T1000 (cell line): ENCODE measurements around the gene CARD11.
"Not testable (repeated sequence)": the region's sequence is repeated elsewhere in the genome, so short reads cannot be mapped to it uniquely, and the experiment has no call there.

Experiments
- DNase-seq: peaks from one replicate; lab custom pipeline; 2025; ENCODE audit warnings: mixed read lengths; lab: John Stamatoyannopoulos, UW

Gene CARD11

GRCh38 chr7:2962865-2963264 lies 80.8 kb downstream of the CARD11 start:
- no peak for DNase-seq

GRCh38 chr7:2959828-2960599 lies 83.7 kb downstream of the CARD11 start:
- DNase-seq: no peak

GRCh38 chr7:2959103-2959680 lies 84.5 kb downstream of the CARD11 start:
- DNase-seq: no peak

DNA sequence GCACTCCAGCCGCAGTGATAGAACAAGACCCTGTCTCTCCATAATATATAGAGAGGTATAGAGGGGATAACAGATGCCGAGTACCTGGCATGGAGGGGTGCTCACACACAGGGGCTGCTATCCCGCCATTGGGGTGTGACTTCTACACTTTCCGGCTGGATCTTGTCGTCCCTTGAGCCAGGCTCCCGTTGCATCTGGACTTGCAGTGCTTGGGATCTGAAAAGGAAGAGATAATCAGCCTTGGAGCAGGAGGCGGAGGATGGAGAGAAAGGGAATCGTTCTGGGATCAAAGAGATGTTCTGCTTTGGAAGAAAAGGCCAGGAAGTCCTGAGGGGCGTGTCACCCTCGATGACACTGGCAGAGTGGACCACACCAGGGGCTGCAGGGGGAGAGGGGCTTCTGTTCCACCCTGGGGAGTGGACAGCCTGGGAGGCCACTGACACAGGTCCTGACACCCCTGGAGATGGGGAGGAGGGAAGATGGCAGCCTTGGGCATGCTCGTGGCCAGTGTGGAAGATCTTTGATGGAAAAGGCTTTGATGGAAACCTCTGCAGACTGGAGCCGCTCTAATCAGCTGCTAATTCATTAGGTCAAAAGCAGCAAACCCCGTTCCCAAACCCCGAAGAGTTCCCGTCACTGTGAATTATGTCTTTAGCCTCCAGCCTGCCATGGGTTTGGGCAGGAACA lies 85.1 kb downstream of the CARD11 start:
- DNase-seq: no peak

DNA sequence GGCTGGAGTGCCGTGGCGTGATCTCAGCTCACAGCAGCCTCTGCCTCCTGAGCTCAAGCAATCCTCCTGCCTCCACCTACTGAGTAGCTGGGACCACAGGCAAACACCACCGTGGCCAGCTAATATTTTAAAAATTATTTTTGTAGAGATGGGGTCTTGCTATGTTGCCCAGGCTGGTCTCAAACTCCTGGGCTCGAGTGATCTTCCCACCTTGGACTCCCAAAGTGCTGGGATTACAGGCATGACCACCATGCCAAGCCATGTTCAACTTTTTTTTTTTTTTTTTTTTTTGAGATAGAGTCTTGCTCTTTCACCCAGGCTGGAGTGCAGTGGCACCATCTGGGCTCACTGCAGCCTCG lies 86.3 kb downstream of the CARD11 start:
- not testable (repeated sequence) for DNase-seq

DNA sequence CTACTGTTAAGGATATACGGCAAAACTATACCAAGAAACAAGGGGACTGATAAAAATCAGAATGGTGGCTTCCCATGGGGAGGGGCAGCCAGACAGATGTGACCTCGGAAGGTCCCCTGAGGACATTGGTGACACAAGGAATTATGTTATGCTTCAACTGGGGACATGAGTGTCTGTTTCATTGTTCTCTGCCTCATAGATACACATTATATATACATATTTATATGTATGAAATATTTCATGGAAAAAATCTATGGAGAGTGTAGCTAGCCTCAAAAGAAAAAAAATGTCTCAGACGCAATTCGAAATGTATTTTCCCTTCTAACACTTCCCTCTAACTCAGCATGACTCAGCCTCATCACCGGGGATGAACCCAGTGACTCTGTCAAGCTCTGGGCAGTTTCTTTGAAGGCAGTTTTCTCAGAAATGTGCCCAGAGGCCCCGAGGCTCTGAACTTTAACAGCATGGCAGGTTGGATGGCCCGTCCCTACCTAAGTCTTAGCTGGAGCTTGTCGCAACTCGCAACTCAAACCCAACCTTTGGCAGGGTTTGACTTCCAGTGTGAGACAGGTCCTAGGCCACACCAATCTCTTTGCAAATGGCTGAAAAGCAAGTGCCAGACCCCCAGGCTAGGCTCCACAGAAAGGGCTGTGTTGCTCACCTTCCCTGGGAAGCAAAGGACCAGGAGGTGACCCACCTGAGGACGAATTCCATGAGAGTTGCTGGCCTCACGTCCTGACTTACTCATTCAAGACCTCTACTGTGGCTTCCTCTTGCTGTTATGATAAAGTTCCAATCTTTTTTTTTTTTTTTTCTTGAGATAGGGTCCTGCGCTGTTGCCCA lies 86.9 kb downstream of the CARD11 start:
- no peak for DNase-seq

DNA sequence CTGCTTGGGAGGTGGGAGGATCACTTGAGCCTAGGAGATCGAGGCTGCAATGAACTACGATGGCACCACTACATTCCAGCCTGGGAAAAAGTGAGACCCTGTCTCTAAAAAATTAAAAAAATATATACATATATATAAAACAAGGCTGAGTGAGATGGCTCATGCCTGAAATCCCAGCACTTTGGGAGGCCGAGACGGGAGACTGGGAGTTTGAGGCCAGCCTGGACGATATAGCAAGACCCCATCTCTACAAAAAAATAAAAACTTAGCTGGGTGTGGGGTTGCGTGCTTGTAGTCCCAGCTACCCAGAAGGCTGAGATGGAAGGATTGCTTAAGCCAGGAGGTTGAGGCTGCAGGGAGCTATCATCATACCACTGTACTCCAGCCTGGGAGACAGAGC lies 87.6 kb downstream of the CARD11 start:
- DNase-seq: no peak

GRCh38 chr7:2955269-2955668 lies 88.4 kb downstream of the CARD11 start:
- no peak for DNase-seq

DNA sequence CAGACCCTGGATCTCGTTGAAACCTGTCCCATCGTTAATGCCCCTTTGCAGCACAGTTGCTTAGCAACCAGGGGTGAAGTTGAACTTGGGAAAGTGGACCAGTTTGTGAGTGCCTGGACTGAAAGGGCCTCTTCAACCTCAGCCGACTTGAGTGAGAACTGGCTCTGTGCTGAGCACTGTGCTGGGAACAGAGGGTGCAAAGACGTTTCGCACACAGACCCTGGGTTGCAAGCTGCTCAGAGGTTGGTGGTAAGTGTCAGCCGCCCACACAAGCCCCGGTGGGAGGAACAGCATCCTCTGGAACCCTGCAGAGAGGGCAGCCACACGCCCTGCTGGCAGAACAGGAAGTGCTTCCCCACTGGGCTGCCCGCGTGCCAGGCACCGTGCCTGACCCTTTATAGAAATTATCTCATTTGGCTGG lies 89.2 kb downstream of the CARD11 start:
- no peak for DNase-seq

DNA sequence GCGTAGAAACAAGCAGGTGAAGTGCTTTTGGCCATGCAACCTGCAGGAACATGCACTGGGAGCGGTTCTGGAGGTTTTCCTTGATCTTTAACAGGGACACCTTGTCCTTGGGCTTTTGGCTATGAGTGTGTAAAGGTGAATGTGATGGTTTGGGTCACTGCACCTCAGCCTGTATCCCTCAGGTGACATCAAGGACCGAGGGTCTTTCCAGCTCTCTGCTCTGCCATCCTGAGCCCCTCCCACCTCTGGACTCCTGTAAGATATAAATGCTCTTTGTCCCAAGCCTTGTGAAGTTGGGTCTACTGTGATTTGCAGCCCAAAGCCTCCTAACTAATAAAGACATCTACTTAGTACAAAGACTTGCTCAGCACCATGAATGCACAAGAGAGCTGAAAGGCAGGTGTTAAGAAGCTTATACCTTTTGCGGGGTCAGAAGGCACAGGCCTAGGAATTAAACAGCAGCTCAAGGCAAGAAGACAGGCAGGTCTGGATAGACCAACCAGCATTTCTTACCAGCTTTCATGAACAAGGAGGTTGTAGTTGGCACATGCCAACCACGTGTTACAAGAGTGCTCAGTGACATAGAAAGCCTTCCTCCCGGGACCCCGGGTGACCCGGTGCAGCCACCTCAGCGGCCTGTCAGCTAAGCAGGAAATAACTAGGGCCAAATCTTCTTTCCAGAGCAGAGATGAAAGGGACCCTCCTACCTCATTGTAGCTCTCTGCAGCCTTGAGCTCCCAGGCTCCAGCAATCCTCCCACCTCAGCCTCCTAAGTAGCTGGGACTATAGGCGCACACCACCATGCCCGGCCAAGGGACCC lies 89.9 kb downstream of the CARD11 start:
- DNase-seq: no peak

GRCh38 chr7:2953099-2953498 lies 90.6 kb downstream of the CARD11 start:
- DNase-seq: no peak

DNA sequence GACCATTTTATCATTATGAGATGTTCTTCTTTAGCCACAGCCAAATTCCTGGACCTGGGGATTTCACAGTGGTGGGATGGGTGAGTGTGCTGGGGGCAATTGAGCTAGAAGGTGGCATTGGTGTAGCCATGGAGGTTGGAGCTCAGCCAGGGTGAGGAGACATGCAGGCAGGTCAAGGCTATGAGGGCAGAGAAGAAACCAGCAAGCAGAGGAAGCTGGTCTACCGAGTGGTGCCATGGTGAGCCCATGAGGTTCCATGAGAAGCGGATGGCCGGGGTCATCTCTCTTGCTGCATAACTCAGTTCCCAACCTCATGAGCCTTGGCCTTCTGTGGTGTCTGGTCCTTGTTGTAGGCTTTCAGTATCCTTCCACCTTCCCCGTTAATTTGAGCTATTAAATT lies 91.4 kb downstream of the CARD11 start:
- DNase-seq: no peak

DNA sequence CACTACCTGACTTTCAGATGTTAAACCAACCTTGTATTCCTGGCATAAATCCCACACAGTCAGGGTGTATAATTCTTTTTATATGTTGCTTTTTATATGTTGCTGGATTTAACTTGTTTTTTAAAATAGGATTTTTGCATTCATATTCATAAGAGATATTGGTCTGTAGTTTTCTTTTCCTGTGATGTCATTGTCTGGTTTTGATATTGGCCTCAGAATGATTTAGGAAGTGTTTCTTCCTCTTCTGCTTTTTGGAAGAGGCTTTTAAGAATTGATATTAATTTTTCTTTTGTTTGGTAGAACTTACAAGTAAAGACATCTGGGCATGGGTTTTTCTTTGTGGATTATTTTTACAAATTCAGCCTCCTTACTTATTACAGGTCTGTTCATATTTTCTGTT lies 93.1 kb downstream of the CARD11 start:
- DNase-seq: no peak

GRCh38 chr7:2948749-2949148 lies 94.9 kb downstream of the CARD11 start:
- no peak for DNase-seq

- DNase-seq: no peak
These were observed 96.4 kb downstream of the CARD11 start for GRCh38 chr7:2947058-2947780.

- no peak for DNase-seq
These were observed 98.5 kb downstream of the CARD11 start for GRCh38 chr7:2945171-2945570.

GRCh38 chr7:2944739-2945138 lies 98.9 kb downstream of the CARD11 start:
- no peak for DNase-seq

GRCh38 chr7:2943851-2944601 lies 99.6 kb downstream of the CARD11 start:
- no peak for DNase-seq

- DNase-seq: no peak
These were observed 102.3 kb downstream of the CARD11 start for GRCh38 chr7:2941216-2941859.

- DNase-seq: no peak
These were observed 103.2 kb downstream of the CARD11 start for GRCh38 chr7:2940466-2940865.
